GM10266 (cell line): ENCODE results near the gene PXN.
"Not testable (repeated sequence)": the region's sequence is repeated elsewhere in the genome, so short reads cannot be mapped to it uniquely, and the experiment has no call there.

Experiments
- DNase-seq: peaks from one replicate; pipeline ENCODE4 v3.0.0; 2012; ENCODE audit errors: extremely low spot score
- CTCF ChIP-seq: IDR thresholded peaks from 2 replicates; pipeline ENCODE4 v1.5.1; 2012; ENCODE audit warnings: mild to moderate bottlenecking, low read depth; ENCODE audit not compliant: control insufficient read depth, insufficient read depth; ENCODE audit errors: missing control alignments

PXN gene

GRCh38 chr12:120261951-120262851 is 3.3 kb downstream of the PXN start:
- DNase-seq, result no peak
- TF ChIP-seq CTCF, result no peak

- TF ChIP-seq CTCF, result no peak
- DNase-seq, result no peak
Measured at GRCh38 chr12:120260607-120261006, 4.9 kb downstream of the PXN start.

GRCh38 chr12:120259418-120260202 is 5.9 kb downstream of the PXN start:
- no peak for TF ChIP-seq CTCF
- DNase-seq, result no peak

- TF ChIP-seq CTCF, result no peak
- no peak for DNase-seq
Measured at GRCh38 chr12:120258323-120258896, 7.1 kb downstream of the PXN start.

GRCh38 chr12:120257041-120257821 is 8.3 kb downstream of the PXN start:
- TF ChIP-seq CTCF, result no peak
- no peak for DNase-seq

- no peak for TF ChIP-seq CTCF
Measured at GRCh38 chr12:120254809-120255208, 10.7 kb downstream of the PXN start.

GRCh38 chr12:120253313-120253712 is 12.2 kb downstream of the PXN start:
- DNase-seq, result not testable (repeated sequence)

More at GRCh38 chr12:120254809-120255208, 10.7 kb downstream of the PXN start:
- DNase-seq, result no peak
